ENCODE data around the gene GIMAP2.

Gene GIMAP2

DNA sequence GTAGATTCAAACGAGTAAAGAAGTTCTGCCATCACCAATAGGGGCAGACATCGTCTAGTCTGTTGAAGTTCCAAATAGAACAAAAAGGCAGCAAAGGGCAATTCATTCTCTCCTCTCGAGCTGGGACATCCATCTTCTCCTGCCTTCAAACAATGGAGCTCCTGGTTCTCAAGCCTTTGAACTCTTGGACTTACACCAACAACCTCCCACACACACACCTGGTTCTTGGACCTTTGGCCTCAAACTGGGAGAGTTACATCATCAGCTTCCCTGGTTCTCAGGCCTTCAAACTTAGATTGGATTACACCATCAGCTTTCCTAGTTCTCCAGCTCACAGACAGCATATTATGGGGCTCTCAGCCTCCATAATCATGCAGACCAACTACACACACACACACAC, 41.9 kb downstream of the GIMAP2 start (continued):
- TF ChIP-seq, protein P1, sequence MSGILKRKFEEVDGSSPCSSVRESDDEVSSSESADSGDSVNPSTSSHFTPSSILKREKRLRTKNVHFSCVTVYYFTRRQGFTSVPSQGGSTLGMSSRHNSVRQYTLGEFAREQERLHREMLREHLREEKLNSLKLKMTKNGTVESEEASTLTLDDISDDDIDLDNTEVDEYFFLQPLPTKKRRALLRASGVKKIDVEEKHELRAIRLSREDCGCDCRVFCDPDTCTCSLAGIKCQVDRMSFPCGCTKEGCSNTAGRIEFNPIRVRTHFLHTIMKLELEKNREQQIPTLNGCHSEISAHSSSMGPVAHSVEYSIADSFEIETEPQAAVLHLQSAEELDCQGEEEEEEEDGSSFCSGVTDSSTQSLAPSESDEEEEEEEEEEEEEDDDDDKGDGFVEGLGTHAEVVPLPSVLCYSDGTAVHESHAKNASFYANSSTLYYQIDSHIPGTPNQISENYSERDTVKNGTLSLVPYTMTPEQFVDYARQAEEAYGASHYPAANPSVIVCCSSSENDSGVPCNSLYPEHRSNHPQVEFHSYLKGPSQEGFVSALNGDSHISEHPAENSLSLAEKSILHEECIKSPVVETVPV (CRISPR knock-in tag; IDR thresholded peaks at IDR 0.05), result no peak
- TF ChIP-seq, protein P2, sequence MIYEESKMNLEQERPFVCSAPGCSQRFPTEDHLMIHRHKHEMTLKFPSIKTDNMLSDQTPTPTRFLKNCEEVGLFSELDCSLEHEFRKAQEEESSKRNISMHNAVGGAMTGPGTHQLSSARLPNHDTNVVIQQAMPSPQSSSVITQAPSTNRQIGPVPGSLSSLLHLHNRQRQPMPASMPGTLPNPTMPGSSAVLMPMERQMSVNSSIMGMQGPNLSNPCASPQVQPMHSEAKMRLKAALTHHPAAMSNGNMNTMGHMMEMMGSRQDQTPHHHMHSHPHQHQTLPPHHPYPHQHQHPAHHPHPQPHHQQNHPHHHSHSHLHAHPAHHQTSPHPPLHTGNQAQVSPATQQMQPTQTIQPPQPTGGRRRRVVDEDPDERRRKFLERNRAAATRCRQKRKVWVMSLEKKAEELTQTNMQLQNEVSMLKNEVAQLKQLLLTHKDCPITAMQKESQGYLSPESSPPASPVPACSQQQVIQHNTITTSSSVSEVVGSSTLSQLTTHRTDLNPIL (CRISPR knock-in tag; IDR thresholded peaks at IDR 0.05; ENCODE audit: low read depth), result no peak

DNA sequence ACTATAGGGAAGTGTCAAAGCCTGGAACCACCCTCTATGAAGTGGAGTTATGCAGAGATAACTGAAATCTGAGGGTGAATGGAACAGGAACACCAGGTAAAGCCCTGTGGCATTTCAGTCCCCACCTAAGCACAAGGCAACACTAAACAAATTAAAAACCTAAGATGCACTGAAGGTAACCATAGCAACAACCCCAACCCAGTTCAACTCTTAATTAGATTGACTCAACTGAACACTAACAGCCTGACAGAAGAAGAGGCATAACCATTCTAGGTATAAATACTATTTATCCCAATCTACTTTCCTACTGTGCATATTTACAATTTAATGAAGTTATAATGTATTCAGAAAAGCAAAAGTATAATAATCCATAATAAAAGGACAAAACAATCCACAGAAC, 42.5 kb downstream of the GIMAP2 start:
- ATAC-seq, result no peak
- TF ChIP-seq, protein P3, sequence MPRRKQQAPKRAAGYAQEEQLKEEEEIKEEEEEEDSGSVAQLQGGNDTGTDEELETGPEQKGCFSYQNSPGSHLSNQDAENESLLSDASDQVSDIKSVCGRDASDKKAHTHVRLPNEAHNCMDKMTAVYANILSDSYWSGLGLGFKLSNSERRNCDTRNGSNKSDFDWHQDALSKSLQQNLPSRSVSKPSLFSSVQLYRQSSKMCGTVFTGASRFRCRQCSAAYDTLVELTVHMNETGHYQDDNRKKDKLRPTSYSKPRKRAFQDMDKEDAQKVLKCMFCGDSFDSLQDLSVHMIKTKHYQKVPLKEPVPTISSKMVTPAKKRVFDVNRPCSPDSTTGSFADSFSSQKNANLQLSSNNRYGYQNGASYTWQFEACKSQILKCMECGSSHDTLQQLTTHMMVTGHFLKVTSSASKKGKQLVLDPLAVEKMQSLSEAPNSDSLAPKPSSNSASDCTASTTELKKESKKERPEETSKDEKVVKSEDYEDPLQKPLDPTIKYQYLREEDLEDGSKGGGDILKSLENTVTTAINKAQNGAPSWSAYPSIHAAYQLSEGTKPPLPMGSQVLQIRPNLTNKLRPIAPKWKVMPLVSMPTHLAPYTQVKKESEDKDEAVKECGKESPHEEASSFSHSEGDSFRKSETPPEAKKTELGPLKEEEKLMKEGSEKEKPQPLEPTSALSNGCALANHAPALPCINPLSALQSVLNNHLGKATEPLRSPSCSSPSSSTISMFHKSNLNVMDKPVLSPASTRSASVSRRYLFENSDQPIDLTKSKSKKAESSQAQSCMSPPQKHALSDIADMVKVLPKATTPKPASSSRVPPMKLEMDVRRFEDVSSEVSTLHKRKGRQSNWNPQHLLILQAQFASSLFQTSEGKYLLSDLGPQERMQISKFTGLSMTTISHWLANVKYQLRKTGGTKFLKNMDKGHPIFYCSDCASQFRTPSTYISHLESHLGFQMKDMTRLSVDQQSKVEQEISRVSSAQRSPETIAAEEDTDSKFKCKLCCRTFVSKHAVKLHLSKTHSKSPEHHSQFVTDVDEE (CRISPR knock-in tag; IDR thresholded peaks at IDR 0.05), result no peak
- TF ChIP-seq, protein P1 (CRISPR knock-in tag; IDR thresholded peaks at IDR 0.05), result no peak
- TF ChIP-seq ISL1 (CRISPR knock-in tag; IDR thresholded peaks at IDR 0.05) (no peak), RARB (CRISPR knock-in tag; IDR thresholded peaks at IDR 0.05) (no peak), GLIS3 (CRISPR knock-in tag; IDR thresholded peaks at IDR 0.05) (no peak), TCF4 (CRISPR knock-in tag; IDR thresholded peaks at IDR 0.05; ENCODE audit: borderline replicate concordance) (no peak)

DNA sequence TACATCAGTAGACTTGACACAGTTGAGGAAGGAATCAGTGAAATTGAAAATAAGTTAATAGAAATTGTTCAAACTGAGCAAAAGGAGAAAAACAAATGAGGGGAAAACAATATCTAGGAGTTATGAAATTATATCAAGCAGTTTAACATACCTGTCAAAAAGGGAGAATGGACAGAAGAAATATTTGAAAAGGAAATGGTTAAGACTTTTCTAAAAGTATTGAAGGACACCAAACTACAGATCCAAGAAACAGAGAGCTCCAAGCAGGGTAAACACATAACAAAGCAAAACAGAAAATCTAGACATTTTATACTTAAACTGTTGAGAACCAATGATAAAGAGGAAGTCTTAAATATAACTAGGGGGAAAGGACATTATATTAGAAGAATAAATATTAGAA, 43.1 kb downstream of the GIMAP2 start:
- ATAC-seq, result no peak
- TF ChIP-seq ZFP3 (CRISPR knock-in tag; IDR thresholded peaks at IDR 0.05) (no peak), ZNF8 (CRISPR knock-in tag; IDR thresholded peaks at IDR 0.05) (no peak), ZFP30 (CRISPR knock-in tag; IDR thresholded peaks at IDR 0.05) (peak; percentile 50), SNAI2 (CRISPR knock-in tag; IDR thresholded peaks at IDR 0.05) (no peak)

DNA sequence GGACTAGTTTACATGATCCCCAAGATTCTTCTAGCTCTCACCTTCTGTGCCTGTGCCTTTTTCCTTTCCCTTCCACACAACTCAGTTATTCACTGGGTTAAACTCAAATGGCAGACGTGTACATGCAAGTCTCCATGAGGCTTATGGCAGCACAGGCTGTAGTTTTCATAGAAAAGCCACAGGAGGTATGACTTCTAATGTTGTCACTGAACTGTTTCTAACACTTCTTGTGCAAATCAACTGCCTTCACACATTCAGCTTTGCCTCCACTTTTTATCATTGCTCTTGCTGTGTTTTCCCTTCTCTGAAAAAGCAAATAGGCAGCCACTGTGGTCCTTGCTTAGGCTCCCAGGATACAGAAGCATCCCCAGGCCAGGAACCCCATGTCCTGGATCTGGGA, 46.4 kb downstream of the GIMAP2 start:
- no peak for ATAC-seq
- TF ChIP-seq ZNF70 (CRISPR knock-in tag; IDR thresholded peaks at IDR 0.05) (no peak), OSR1 (CRISPR knock-in tag; IDR thresholded peaks at IDR 0.05) (no peak), ZNF565 (CRISPR knock-in tag; conservative IDR thresholded peaks at IDR 0.05; ENCODE audit: low read depth) (no peak), ZNF8 (CRISPR knock-in tag; IDR thresholded peaks at IDR 0.05) (no peak), GLIS3 (CRISPR knock-in tag; IDR thresholded peaks at IDR 0.05) (no peak), ISL1 (CRISPR knock-in tag; IDR thresholded peaks at IDR 0.05) (no peak), ZFP3 (CRISPR knock-in tag; IDR thresholded peaks at IDR 0.05) (no peak), TOX (CRISPR knock-in tag; IDR thresholded peaks at IDR 0.05; ENCODE audit: borderline replicate concordance) (no peak), ZC3H10 (CRISPR knock-in tag; IDR thresholded peaks at IDR 0.05) (no peak), PPARA (CRISPR knock-in tag; IDR thresholded peaks at IDR 0.05; ENCODE audit: borderline replicate concordance) (no peak), BACH2 (CRISPR knock-in tag; IDR thresholded peaks at IDR 0.05; ENCODE audit: borderline replicate concordance) (no peak)
- TF ChIP-seq, protein P4, sequence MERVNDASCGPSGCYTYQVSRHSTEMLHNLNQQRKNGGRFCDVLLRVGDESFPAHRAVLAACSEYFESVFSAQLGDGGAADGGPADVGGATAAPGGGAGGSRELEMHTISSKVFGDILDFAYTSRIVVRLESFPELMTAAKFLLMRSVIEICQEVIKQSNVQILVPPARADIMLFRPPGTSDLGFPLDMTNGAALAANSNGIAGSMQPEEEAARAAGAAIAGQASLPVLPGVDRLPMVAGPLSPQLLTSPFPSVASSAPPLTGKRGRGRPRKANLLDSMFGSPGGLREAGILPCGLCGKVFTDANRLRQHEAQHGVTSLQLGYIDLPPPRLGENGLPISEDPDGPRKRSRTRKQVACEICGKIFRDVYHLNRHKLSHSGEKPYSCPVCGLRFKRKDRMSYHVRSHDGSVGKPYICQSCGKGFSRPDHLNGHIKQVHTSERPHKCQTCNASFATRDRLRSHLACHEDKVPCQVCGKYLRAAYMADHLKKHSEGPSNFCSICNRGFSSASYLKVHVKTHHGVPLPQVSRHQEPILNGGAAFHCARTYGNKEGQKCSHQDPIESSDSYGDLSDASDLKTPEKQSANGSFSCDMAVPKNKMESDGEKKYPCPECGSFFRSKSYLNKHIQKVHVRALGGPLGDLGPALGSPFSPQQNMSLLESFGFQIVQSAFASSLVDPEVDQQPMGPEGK (CRISPR knock-in tag; IDR thresholded peaks at IDR 0.05; ENCODE audit: borderline replicate concordance), result no peak
- TF ChIP-seq, protein P1 (CRISPR knock-in tag; IDR thresholded peaks at IDR 0.05), result no peak
- TF ChIP-seq, protein P2 (CRISPR knock-in tag; IDR thresholded peaks at IDR 0.05; ENCODE audit: low read depth), result no peak
- TF ChIP-seq, protein P5, sequence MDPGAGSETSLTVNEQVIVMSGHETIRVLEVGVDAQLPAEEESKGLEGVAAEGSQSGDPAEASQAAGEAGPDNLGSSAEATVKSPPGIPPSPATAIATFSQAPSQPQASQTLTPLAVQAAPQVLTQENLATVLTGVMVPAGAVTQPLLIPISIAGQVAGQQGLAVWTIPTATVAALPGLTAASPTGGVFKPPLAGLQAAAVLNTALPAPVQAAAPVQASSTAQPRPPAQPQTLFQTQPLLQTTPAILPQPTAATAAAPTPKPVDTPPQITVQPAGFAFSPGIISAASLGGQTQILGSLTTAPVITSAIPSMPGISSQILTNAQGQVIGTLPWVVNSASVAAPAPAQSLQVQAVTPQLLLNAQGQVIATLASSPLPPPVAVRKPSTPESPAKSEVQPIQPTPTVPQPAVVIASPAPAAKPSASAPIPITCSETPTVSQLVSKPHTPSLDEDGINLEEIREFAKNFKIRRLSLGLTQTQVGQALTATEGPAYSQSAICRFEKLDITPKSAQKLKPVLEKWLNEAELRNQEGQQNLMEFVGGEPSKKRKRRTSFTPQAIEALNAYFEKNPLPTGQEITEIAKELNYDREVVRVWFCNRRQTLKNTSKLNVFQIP (CRISPR knock-in tag; IDR thresholded peaks at IDR 0.05; ENCODE audit: borderline replicate concordance, low read depth), result no peak
